Hepatocyte (in vitro differentiated cells): ENCODE measurements around the gene SFR1. TPM values are rescaled to one million over a fixed set of nuclear protein-coding genes. Genes with fewer than 3 reads are reported as not detected.

Experiments
- DNase-seq: peaks from one replicate; pipeline ENCODE4 v3.0.0-alpha.2; 2016; ENCODE audit warnings: low spot score
- H2AFZ ChIP-seq: fragments of 200-600 bp; sonication (generic); 2 replicates; pipeline ENCODE4 v1.6.0; 2016; ENCODE audit warnings: antibody characterized with exemption, mild to moderate bottlenecking
- H3K27ac ChIP-seq: fragments of 200-600 bp; sonication (generic); 2 replicates; pipeline ENCODE4 v1.5.1; 2016; ENCODE audit warnings: mild to moderate bottlenecking
- H3K27me3 ChIP-seq: fragments of 200-600 bp; sonication (generic); 2 replicates; pipeline ENCODE4 v1.6.1; 2016
- H3K36me3 ChIP-seq: fragments of 200-600 bp; sonication (generic); replicated peaks from 2 replicates; pipeline ENCODE4 v1.5.1; 2016; ENCODE audit warnings: low read depth; ENCODE audit not compliant: insufficient read depth
- H3K4me1 ChIP-seq: fragments of 200-600 bp; sonication (generic); 2 replicates; pipeline ENCODE4 v1.5.1; 2016; ENCODE audit warnings: mild to moderate bottlenecking, moderate library complexity; ENCODE audit not compliant: insufficient read depth
- H3K4me2 ChIP-seq: fragments of 200-600 bp; sonication (generic); 2 replicates; pipeline ENCODE4 v1.6.0; 2016
- H3K4me3 ChIP-seq: fragments of 200-600 bp; sonication (generic); 2 replicates; pipeline ENCODE4 v1.5.1; 2016; ENCODE audit warnings: mild to moderate bottlenecking
- H3K79me2 ChIP-seq: fragments of 200-600 bp; sonication (generic); 2 replicates; pipeline ENCODE4 v1.6.0; 2017; ENCODE audit warnings: mild to moderate bottlenecking
- H3K9me2 ChIP-seq: fragments of 200-600 bp; sonication (generic); replicated peaks from 2 replicates; pipeline ENCODE4 v1.6.0; 2017; ENCODE audit warnings: mild to moderate bottlenecking; ENCODE audit not compliant: insufficient read depth
- H3K9me3 ChIP-seq: fragments of 200-600 bp; sonication (generic); 2 replicates; pipeline ENCODE4 v1.5.1; 2016; ENCODE audit warnings: low read depth, mild to moderate bottlenecking
- H4K20me1 ChIP-seq: fragments of 200-600 bp; sonication (generic); 2 replicates; pipeline ENCODE4 v1.6.0; 2016; ENCODE audit warnings: mild to moderate bottlenecking; ENCODE audit not compliant: insufficient read depth, poor library complexity, severe bottlenecking
- EZH2 ChIP-seq: fragments of 200-600 bp; sonication (generic); IDR thresholded peaks from 2 replicates; pipeline ENCODE4 v1.6.1; 2016; ENCODE audit warnings: antibody characterized with exemption, mild to moderate bottlenecking, borderline replicate concordance
- EZH2phosphoT487 ChIP-seq: fragments of 200-600 bp; sonication (generic); IDR thresholded peaks from one replicate; pipeline ENCODE4 v1.6.1; 2018; ENCODE audit warnings: antibody characterized with exemption, mild to moderate bottlenecking, low read depth, moderate library complexity; ENCODE audit not compliant: unreplicated experiment, severe bottlenecking
- WGBS: methylation state at CpG from one replicate; pipeline ENCODE4 v1.1.6; 2016; ENCODE audit warnings: low lambda C conversion rate; ENCODE audit errors: missing lambda C conversion rate; 5-methylcytosine and 5-hydroxymethylcytosine counted together
- polyA plus RNA-seq: library from polyadenylated mRNA; unstranded; fragments of >200 nt; fragmentation: Nextera tagmentation; extraction: Ambion mirVana; gene quantifications from 2 replicates; pipeline ENCODE4 v1.2.1, GENCODE V29; 2016
- total RNA-seq: library from RNA; depleted of rRNA; stranded (reverse); fragments of >200 nt; gene quantifications from 2 replicates; pipeline ENCODE4 v1.2.3, GENCODE V29; 2014
- TF ChIP-seq, protein P1 (sequence below): fragments of 200-600 bp; sonication (generic); IDR thresholded peaks from 2 replicates; pipeline ENCODE4 v1.5.1; 2016; ENCODE audit warnings: antibody characterized with exemption, mild to moderate bottlenecking; ENCODE audit not compliant: poor library complexity

SFR1 gene
- total and polyA plus RNA-seq, 2 experiments from 2014 or later: 7.1 TPM

DNA sequence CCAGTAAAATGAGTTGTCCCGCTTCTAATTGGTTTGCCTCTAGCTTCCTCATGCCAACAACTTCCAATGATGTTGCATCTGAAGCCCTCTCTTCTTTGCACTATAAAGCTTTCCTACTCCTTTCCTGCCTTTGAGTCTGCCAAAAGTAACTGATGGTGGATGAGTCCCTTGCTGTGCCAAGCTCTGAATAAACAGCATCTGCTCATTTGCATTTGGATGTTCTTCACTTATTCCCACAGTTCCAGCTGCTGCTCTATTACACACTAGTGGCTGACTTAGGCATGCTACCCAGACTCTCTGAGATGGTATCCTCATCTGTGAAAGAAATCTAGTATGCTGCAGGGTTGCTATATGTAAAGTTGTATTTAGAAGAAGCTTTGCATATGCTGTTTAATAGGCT, 24.9 kb downstream of the SFR1 start:
- H3K4me3 ChIP-seq: no peak overlapping the region
- TF ChIP-seq EZH2 (no peak), EZH2phosphoT487 (no peak)
- TF ChIP-seq, protein P1, sequence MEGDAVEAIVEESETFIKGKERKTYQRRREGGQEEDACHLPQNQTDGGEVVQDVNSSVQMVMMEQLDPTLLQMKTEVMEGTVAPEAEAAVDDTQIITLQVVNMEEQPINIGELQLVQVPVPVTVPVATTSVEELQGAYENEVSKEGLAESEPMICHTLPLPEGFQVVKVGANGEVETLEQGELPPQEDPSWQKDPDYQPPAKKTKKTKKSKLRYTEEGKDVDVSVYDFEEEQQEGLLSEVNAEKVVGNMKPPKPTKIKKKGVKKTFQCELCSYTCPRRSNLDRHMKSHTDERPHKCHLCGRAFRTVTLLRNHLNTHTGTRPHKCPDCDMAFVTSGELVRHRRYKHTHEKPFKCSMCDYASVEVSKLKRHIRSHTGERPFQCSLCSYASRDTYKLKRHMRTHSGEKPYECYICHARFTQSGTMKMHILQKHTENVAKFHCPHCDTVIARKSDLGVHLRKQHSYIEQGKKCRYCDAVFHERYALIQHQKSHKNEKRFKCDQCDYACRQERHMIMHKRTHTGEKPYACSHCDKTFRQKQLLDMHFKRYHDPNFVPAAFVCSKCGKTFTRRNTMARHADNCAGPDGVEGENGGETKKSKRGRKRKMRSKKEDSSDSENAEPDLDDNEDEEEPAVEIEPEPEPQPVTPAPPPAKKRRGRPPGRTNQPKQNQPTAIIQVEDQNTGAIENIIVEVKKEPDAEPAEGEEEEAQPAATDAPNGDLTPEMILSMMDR: no peak
- peaks cover 5% of the 10 kb centered on the region for H3K9me3 ChIP-seq
- no peak overlapping the region for H3K4me2 ChIP-seq
- DNase-seq: no peak
- H3K36me3 ChIP-seq: no peaks in the 10 kb centered on the region
- 96% methylated on average over 1 of the region's 1 CpG for WGBS
- no peak overlapping the region for H2AFZ ChIP-seq
- no peaks in the 10 kb centered on the region for H3K9me2 ChIP-seq
- H3K27ac ChIP-seq: no peak overlapping the region
- no peaks in the 10 kb centered on the region for H3K27me3 ChIP-seq
- H3K4me1 ChIP-seq: no peaks in the 10 kb centered on the region
- no peaks in the 10 kb centered on the region for H3K79me2 ChIP-seq
- no peaks in the 10 kb centered on the region for H4K20me1 ChIP-seq

DNA sequence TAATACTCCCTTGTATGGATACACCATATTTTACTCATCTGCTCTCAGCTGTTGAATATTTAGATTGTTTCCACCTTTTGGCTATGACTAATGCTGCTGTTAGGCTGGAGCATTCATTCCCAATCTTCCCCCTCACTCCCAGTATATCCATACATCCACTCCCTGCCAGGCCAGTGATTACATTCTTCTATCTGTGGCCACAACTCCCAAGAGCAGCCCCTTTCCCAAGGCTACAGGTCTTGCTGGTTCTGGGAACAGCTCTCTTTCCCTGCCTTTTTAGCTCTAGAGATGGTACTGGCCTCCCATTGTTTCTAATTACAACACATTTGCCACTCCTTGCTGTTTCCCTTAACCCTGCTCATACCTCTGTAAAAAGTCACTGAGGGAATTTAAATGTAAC, 28.2 kb downstream of the SFR1 start:
- no peaks in the 10 kb centered on the region for H4K20me1 ChIP-seq
- H3K4me2 ChIP-seq: no peak overlapping the region
- TF ChIP-seq, protein P1: no peak
- TF ChIP-seq EZH2: no peak
- no peak for TF ChIP-seq EZH2phosphoT487
- H3K27ac ChIP-seq: no peak overlapping the region
- peaks cover 8% of the 10 kb centered on the region for H3K9me3 ChIP-seq
- DNase-seq: no peak
- H3K4me3 ChIP-seq: no peak overlapping the region
- no peaks in the 10 kb centered on the region for H3K36me3 ChIP-seq
- no peaks in the 10 kb centered on the region for H3K79me2 ChIP-seq
- H3K4me1 ChIP-seq: no peaks in the 10 kb centered on the region
- H2AFZ ChIP-seq: no peak overlapping the region
- H3K27me3 ChIP-seq: no peaks in the 10 kb centered on the region
- no peaks in the 10 kb centered on the region for H3K9me2 ChIP-seq

DNA sequence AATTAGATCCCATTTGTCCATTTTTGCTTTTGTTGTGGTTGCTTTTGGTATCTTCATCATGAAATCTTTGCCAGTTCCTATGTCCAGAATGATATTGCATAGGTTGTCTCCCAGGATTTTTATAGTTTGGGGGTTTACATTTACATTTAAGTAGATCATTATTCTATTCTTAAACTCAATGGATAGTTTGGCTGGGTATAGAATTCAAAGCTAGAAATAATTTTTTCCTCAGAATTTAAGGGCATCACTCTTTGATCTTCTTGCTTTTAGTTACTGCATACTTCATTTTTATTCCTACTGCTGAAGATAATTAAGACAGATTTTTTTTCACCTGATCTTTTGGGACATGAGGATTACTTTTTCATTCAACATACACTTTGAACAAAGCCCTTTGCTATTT, 29.8 kb downstream of the SFR1 start:
- Histone ChIP-seq H3K4me1 (no peaks in the 10 kb centered on the region), H4K20me1 (no peaks in the 10 kb centered on the region), H3K79me2 (no peaks in the 10 kb centered on the region), H3K9me2 (no peaks in the 10 kb centered on the region), H3K4me3 (no peak overlapping the region), H3K27ac (no peak overlapping the region), H3K4me2 (no peak overlapping the region), H3K36me3 (no peaks in the 10 kb centered on the region), H2AFZ (no peak overlapping the region), H3K9me3 (peaks cover 8% of the 10 kb centered on the region), H3K27me3 (no peaks in the 10 kb centered on the region)
- no peak for DNase-seq
- TF ChIP-seq, protein P1: no peak
- TF ChIP-seq EZH2phosphoT487 (no peak), EZH2 (no peak)

DNA sequence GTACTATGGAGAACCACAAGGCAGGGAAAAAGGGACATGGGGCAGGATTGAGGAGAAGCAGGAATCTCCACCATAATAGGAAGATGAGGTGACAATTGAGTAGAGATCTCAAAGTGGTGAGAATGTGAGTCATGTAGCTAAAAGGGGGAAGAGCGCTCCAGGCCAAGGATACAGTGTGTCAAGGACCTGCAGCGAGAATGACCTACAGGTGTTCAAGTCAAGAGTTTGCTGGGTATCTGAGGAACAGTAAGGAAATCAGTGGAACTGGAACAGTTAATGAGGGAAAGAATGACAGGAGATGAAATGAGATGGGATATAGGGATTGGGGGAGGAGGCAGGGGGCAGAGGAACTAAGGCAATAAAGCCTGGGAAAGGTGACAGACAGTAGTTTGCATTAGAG, 33.6 kb downstream of the SFR1 start:
- Histone ChIP-seq H3K9me3 (peaks cover 8% of the 10 kb centered on the region), H3K4me2 (no peak overlapping the region), H4K20me1 (no peaks in the 10 kb centered on the region), H3K36me3 (no peaks in the 10 kb centered on the region), H3K27me3 (no peaks in the 10 kb centered on the region), H3K4me1 (no peaks in the 10 kb centered on the region), H2AFZ (no peak overlapping the region), H3K27ac (no peak overlapping the region), H3K9me2 (no peaks in the 10 kb centered on the region), H3K4me3 (no peak overlapping the region), H3K79me2 (no peaks in the 10 kb centered on the region)
- TF ChIP-seq EZH2: no peak
- no peak for TF ChIP-seq EZH2phosphoT487
- TF ChIP-seq, protein P1: no peak
- no peak for DNase-seq
- WGBS: 73% methylated on average over 2 of the region's 2 CpGs
